Activated CD4-positive, alpha-beta T cell treated with anti-CD3 and anti-CD28 coated beads for 1 hour (primary cell): Measurements from ENCODE around the gene RSBN1.
"Not testable (repeated sequence)": the region's sequence is repeated elsewhere in the genome, so short reads cannot be mapped to it uniquely, and the experiment has no call there.

ENCODE experiments used
- DNase-seq: peaks from one replicate; pipeline ENCODE4 v3.0.0-alpha.2; 2020

RSBN1 gene

GRCh38 chr1:113779542-113779941 lies 32.7 kb downstream of the RSBN1 start:
- no peak for DNase-seq

GRCh38 chr1:113777561-113777960 lies 34.7 kb downstream of the RSBN1 start:
- DNase-seq = no peak

- DNase-seq = no peak
These were observed 42.2 kb downstream of the RSBN1 start for GRCh38 chr1:113770031-113770430.

GRCh38 chr1:113769601-113769970 lies 42.7 kb downstream of the RSBN1 start:
- DNase-seq = no peak

GRCh38 chr1:113768916-113769600 lies 43.2 kb downstream of the RSBN1 start:
- no peak for DNase-seq

GRCh38 chr1:113765306-113766230 lies 46.7 kb downstream of the RSBN1 start:
- DNase-seq = no peak

- no peak for DNase-seq
These were observed 48.6 kb downstream of the RSBN1 start for GRCh38 chr1:113763661-113764060.

GRCh38 chr1:113761937-113762336 lies 50.3 kb downstream of the RSBN1 start:
- DNase-seq = no peak

GRCh38 chr1:113760102-113761080 lies 51.9 kb downstream of the RSBN1 start:
- DNase-seq = no peak

- peak; percentile 37 for DNase-seq
These were observed 52.8 kb downstream of the RSBN1 start, which contains the start of gene PHTF1 for GRCh38 chr1:113759333-113760101. PHTF1 (minus strand) TSS chr1:113759486; CDS start chr1:113758703, 783 bp downstream.

GRCh38 chr1:113758631-113759332 lies 53.5 kb downstream of the RSBN1 start:
- peak; percentile 20 for DNase-seq

GRCh38 chr1:113756461-113756860 lies 55.8 kb downstream of the RSBN1 start:
- no peak for DNase-seq

GRCh38 chr1:113753333-113753732 lies 58.9 kb downstream of the RSBN1 start:
- DNase-seq = not testable (repeated sequence)

GRCh38 chr1:113751516-113751915 lies 60.8 kb downstream of the RSBN1 start:
- DNase-seq = no peak

- no peak for DNase-seq
These were observed 61.2 kb downstream of the RSBN1 start for GRCh38 chr1:113751114-113751513.

- no peak for DNase-seq
These were observed 62.9 kb downstream of the RSBN1 start for GRCh38 chr1:113749402-113749801.

- DNase-seq = no peak
These were observed 64.9 kb downstream of the RSBN1 start for GRCh38 chr1:113747376-113747775.

- no peak for DNase-seq
These were observed 66.9 kb downstream of the RSBN1 start for GRCh38 chr1:113745425-113745824.

- no peak for DNase-seq
These were observed 68.2 kb downstream of the RSBN1 start for GRCh38 chr1:113744114-113744513.

GRCh38 chr1:113742515-113742914 lies 69.8 kb downstream of the RSBN1 start:
- no peak for DNase-seq

GRCh38 chr1:113734357-113735055 lies 77.8 kb downstream of the RSBN1 start:
- no peak for DNase-seq
